H1 (cell line): ENCODE measurements around the gene SLC35D2. TPM values are rescaled to one million over a fixed set of nuclear protein-coding genes. Genes with fewer than 3 reads are reported as not detected.

Source experiments
- JUN ChIP-seq: IDR thresholded peaks from 2 replicates; pipeline ENCODE4 v1.6.1; 2011; ENCODE audit warnings: low read depth, mild to moderate bottlenecking, improper control_type of control experiment, low read length
- KDM5A ChIP-seq: fragments of 200-600 bp; IDR thresholded peaks from 2 replicates; pipeline ENCODE4 v1.7.1; 2012; ENCODE audit warnings: mild to moderate bottlenecking, low read length, inconsistent platforms, mixed read lengths
- SAP30 ChIP-seq: fragments of 300-600 bp; sonication (generic); IDR thresholded peaks from 2 replicates; pipeline ENCODE4 v1.7.1; 2012; ENCODE audit warnings: low read length, moderate library complexity, mild to moderate bottlenecking, inconsistent platforms; ENCODE audit not compliant: insufficient read depth, insufficient replicate concordance
- SIN3A ChIP-seq, 2 experiments: IDR thresholded peaks in 1 of 2; conservative IDR thresholded peaks in 1 of 2; 2 replicates each; pipeline ENCODE4 v1.6.1; 2011 to 2012; ENCODE audit warnings: low read length in 2 of 2, improper control_type of control experiment in 1 of 2, low read depth in 1 of 2, mild to moderate bottlenecking in 1 of 2
- polyA plus RNA-seq, 7 experiments: library from polyadenylated mRNA; depleted of rRNA in 3 of 7; stranded (reverse) in 5 of 7; unstranded in 2 of 7; fragments of >200 nt in 5 of 7; fragments of 200-250 nt in 2 of 7; gene quantifications; 1 replicate in 5 of 7; 2 replicates in 1 of 7; 4 replicates in 1 of 7; pipeline versions ENCODE4 v1.2.1 to v1.2.3, GENCODE V29; 2011 to 2013; ENCODE audit warnings: missing spikeins in 2 of 7, mixed read lengths in 2 of 7
- total RNA-seq: library from RNA; stranded (reverse); fragmentation: NEBNext Ultra II Directional; extraction: Animal tissue kit (Norgen Biotek cat#: 25700); gene quantifications from 2 replicates; pipeline ENCODE4 v1.2.1, GENCODE V29; 2021

Gene SLC35D2
- total and polyA plus RNA-seq, 2 of the 8 experiments (the other 6 are each of a cell fraction or from before 2014, with no cell fraction given): 9.6 to 11.5 TPM

- no peak for TF ChIP-seq JUN
- no peak for TF ChIP-seq SIN3A (conservative IDR thresholded peaks at IDR 0.05 in 1 of 2, IDR thresholded peaks at IDR 0.05 in 1 of 2; ENCODE audit: low read depth in 1 of 2, low read length in 2 of 2)
- TF ChIP-seq SAP30: no peak
- TF ChIP-seq KDM5A: no peak
Observed at GRCh38 chr9:96281641-96282040, 101.9 kb downstream of the SLC35D2 start (continued).
